ENCODE data around the gene LEFTY1.

GRCh38 chr1:225896937-225897549 lies 8.1 kb upstream of the LEFTY1 start:
- TF ChIP-seq CTCF (IDR thresholded peaks at IDR 0.05; ENCODE audit: poor library complexity, severe bottlenecking), result no peak
- TF ChIP-seq EP300 (conservative IDR thresholded peaks at IDR 0.05; ENCODE audit: poor library complexity, severe bottlenecking), result no peak
- TF ChIP-seq, protein P1, sequence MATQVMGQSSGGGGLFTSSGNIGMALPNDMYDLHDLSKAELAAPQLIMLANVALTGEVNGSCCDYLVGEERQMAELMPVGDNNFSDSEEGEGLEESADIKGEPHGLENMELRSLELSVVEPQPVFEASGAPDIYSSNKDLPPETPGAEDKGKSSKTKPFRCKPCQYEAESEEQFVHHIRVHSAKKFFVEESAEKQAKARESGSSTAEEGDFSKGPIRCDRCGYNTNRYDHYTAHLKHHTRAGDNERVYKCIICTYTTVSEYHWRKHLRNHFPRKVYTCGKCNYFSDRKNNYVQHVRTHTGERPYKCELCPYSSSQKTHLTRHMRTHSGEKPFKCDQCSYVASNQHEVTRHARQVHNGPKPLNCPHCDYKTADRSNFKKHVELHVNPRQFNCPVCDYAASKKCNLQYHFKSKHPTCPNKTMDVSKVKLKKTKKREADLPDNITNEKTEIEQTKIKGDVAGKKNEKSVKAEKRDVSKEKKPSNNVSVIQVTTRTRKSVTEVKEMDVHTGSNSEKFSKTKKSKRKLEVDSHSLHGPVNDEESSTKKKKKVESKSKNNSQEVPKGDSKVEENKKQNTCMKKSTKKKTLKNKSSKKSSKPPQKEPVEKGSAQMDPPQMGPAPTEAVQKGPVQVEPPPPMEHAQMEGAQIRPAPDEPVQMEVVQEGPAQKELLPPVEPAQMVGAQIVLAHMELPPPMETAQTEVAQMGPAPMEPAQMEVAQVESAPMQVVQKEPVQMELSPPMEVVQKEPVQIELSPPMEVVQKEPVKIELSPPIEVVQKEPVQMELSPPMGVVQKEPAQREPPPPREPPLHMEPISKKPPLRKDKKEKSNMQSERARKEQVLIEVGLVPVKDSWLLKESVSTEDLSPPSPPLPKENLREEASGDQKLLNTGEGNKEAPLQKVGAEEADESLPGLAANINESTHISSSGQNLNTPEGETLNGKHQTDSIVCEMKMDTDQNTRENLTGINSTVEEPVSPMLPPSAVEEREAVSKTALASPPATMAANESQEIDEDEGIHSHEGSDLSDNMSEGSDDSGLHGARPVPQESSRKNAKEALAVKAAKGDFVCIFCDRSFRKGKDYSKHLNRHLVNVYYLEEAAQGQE (IDR thresholded peaks at IDR 0.05; ENCODE audit: borderline replicate concordance), result no peak
- TF ChIP-seq POLR2AphosphoS5 (IDR thresholded peaks at IDR 0.05), result no peak
- no peak for TF ChIP-seq RAD21 (conservative IDR thresholded peaks at IDR 0.05)
- TF ChIP-seq TAF1 (IDR thresholded peaks at IDR 0.05; ENCODE audit: low read depth), result no peak
